GM12878 (cell line): ENCODE data around the gene CDKN2B. TPM values are rescaled to one million over a fixed set of nuclear protein-coding genes. Genes with fewer than 3 reads are reported as not detected.

Source experiments
- ATAC-seq: fragments of 200-7000 bp; cut with Tn5 transposase; 3 replicates; pipeline ENCODE4 v1.9.1; 2020; ENCODE audit warnings: mild to moderate bottlenecking, moderate library complexity
- BruUV-seq: library from RNA; stranded (reverse); fragments of 400-500 nt; replicated peaks from 2 replicates; lab custom pipeline; 2021; lab: Mats Ljungman, UMichigan
- CTCF ChIA-PET: fragments of 300-600 bp; sonication (Branson Sonifier 250); formaldehyde crosslinking; extraction: SDS; loops from one replicate; lab custom pipeline; 2021; ENCODE audit warnings: inconsistent platforms; lab: Yijun Ruan, JAX
- POLR2A ChIA-PET: fragments of 350-600 bp; formaldehyde crosslinking; extraction: SDS; loops from one replicate; lab custom pipeline; 2021; ENCODE audit warnings: inconsistent platforms; lab: Charles Lee
- RAD21 ChIA-PET: fragments of 300-600 bp; sonication (Branson Sonifier 250); formaldehyde crosslinking; loops from one replicate; lab custom pipeline; 2023; ENCODE audit warnings: antibody characterized with exemption; ENCODE audit not compliant: unreplicated experiment; lab: Charles Lee
- SMC1A ChIA-PET: fragments of 300-600 bp; sonication (Branson Sonifier 250); formaldehyde crosslinking; loops from one replicate; lab custom pipeline; 2023; ENCODE audit not compliant: unreplicated experiment, uncharacterized antibody; lab: Charles Lee
- DNase-seq: peaks from one replicate; pipeline ENCODE4 v3.0.0-alpha.2; 2011; ENCODE audit warnings: low read depth, low spot score
- FAIRE-seq: peaks from 3 replicates; lab custom pipeline; 2011; peaks lifted over from hg19 to GRCh38; lab: Jason Lieb, UNC
- H2AFZ ChIP-seq: 2 replicates; pipeline ENCODE4 v1.6.0; 2011; ENCODE audit warnings: low read depth, low read length, control low read depth; ENCODE audit not compliant: control insufficient read depth
- H3K27ac ChIP-seq: 2 replicates; pipeline ENCODE4 v1.5.1; 2011; ENCODE audit warnings: control low read depth; ENCODE audit not compliant: control insufficient read depth, insufficient read depth
- H3K27me3 ChIP-seq, 2 experiments: replicated peaks in 1 of 2; 2 replicates each; pipeline versions ENCODE4 v1.6.0 to v1.6.1; 2011; ENCODE audit warnings: low read length in 1 of 2; ENCODE audit not compliant: control insufficient read depth in 2 of 2, insufficient read depth in 2 of 2
- H3K36me3 ChIP-seq, 2 experiments: 2 replicates each; pipeline ENCODE4 v1.5.1; 2011; ENCODE audit warnings: low read length in 1 of 2; ENCODE audit not compliant: control insufficient read depth in 2 of 2, insufficient read depth in 2 of 2
- H3K4me1 ChIP-seq: 2 replicates; pipeline ENCODE4 v1.6.1; 2011; ENCODE audit warnings: mild to moderate bottlenecking, low read length, moderate library complexity, mixed read lengths; ENCODE audit not compliant: control insufficient read depth, insufficient read depth
- H3K4me2 ChIP-seq: 2 replicates; pipeline ENCODE4 v1.6.0; 2011; ENCODE audit warnings: control low read depth; ENCODE audit not compliant: control insufficient read depth, insufficient read depth
- H3K4me3 ChIP-seq: fragments of 200-600 bp; sonication (generic); 2 replicates; pipeline ENCODE4 v1.5.1; 2016
- H3K79me2 ChIP-seq: 2 replicates; pipeline ENCODE4 v1.6.0; 2011; ENCODE audit warnings: low read length; ENCODE audit not compliant: control insufficient read depth, insufficient read depth
- H3K9ac ChIP-seq: 2 replicates; pipeline ENCODE4 v1.8.0; 2011; ENCODE audit warnings: low read length, control low read depth, mixed read lengths; ENCODE audit not compliant: control insufficient read depth, insufficient read depth
- H3K9me3 ChIP-seq: replicated peaks from 3 replicates; pipeline ENCODE4 v1.5.1; 2011; ENCODE audit warnings: mild to moderate bottlenecking, low read length; ENCODE audit not compliant: control insufficient read depth, insufficient read depth
- H4K20me1 ChIP-seq: 2 replicates; pipeline ENCODE4 v1.6.0; 2011; ENCODE audit not compliant: control insufficient read depth, insufficient read depth
- NFYB ChIP-seq: IDR thresholded peaks from 2 replicates; pipeline ENCODE4 v1.6.1; 2011; ENCODE audit warnings: low read depth, mild to moderate bottlenecking, low read length, improper control_type of control experiment, moderate library complexity; ENCODE audit not compliant: insufficient read depth
- NRF1 ChIP-seq: conservative IDR thresholded peaks from 2 replicates; pipeline ENCODE4 v1.6.1; 2011; ENCODE audit warnings: mild to moderate bottlenecking, low read depth, low read length, improper control_type of control experiment
- POLR2AphosphoS2 ChIP-seq: IDR thresholded peaks from 2 replicates; pipeline ENCODE4 v1.6.1; 2011; ENCODE audit warnings: low read depth, mild to moderate bottlenecking, low read length, improper control_type of control experiment, moderate library complexity
- SIN3A ChIP-seq: IDR thresholded peaks from 2 replicates; pipeline ENCODE4 v1.6.1; 2012; ENCODE audit warnings: low read depth, low read length, improper control_type of control experiment
- SREBF1 ChIP-seq: IDR thresholded peaks from 2 replicates; pipeline ENCODE4 v1.6.1; 2012; ENCODE audit warnings: mild to moderate bottlenecking, low read length
- SREBF2 ChIP-seq: IDR thresholded peaks from 2 replicates; pipeline ENCODE4 v1.6.1; 2012; ENCODE audit warnings: mild to moderate bottlenecking, low read length
- STAT1 ChIP-seq: fragments of 450-650 bp; conservative IDR thresholded peaks from 2 replicates; pipeline ENCODE4 v1.6.1; 2014; ENCODE audit warnings: antibody characterized with exemption, mild to moderate bottlenecking
- TCF7 ChIP-seq: IDR thresholded peaks from 2 replicates; pipeline ENCODE4 v1.6.1; 2014; ENCODE audit warnings: antibody characterized with exemption, borderline replicate concordance
- WGBS: methylation state at CpG from one replicate; pipeline ENCODE4 v1.1.6; 2016; ENCODE audit warnings: low lambda C conversion rate; ENCODE audit not compliant: insufficient replicate concordance, insufficient coverage; ENCODE audit errors: missing lambda C conversion rate; 5-methylcytosine and 5-hydroxymethylcytosine counted together
- in situ Hi-C: fragments of 300-500 bp; cut with MboI; formaldehyde crosslinking; loops from 9 replicates; pipeline ENCODE4 v1.14.3; 2018; ENCODE audit warnings: mixed read lengths
- intact Hi-C: fragments of 100-400 bp; cut with micrococcal nuclease; formaldehyde crosslinking; loops from one replicate; pipeline ENCODE4 v1.14.2; 2022; ENCODE audit not compliant: unreplicated experiment
- polyA plus RNA-seq, 11 experiments: library from polyadenylated mRNA; depleted of rRNA in 4 of 11; unstranded in 6 of 11; stranded (reverse) in 5 of 11; fragments of >200 nt; fragmentation: Nextera tagmentation in 4 of 11; fragmentation: Illumina TruSeq in 1 of 11; extraction: Ambion mirVana in 4 of 11; extraction: Trizol in 1 of 11; gene quantifications; 1 replicate in 1 of 11; 2 replicates in 10 of 11; pipeline versions ENCODE4 v1.2.1 to v1.2.3, GENCODE V29; 2011 to 2016; ENCODE audit warnings: inconsistent platforms in 2 of 11, missing spikeins in 2 of 11, low read depth in 1 of 11
- total RNA-seq, 4 experiments: library from RNA; depleted of rRNA in 3 of 4; stranded (reverse); fragments of >200 nt in 3 of 4; fragmentation: Illumina TruSeq in 1 of 4; extraction: Trizol in 1 of 4; gene quantifications; 2 replicates each; pipeline versions ENCODE4 v1.2.1 to v1.2.3, GENCODE V29; 2013 to 2021
- TF ChIP-seq, protein P1 (sequence below): fragments of 450-650 bp; formaldehyde crosslinking; IDR thresholded peaks from 2 replicates; pipeline ENCODE4 v1.4.0; 2020; ENCODE audit warnings: mild to moderate bottlenecking, moderate library complexity
- TF ChIP-seq, protein P2 (sequence below), 3 experiments: IDR thresholded peaks in 2 of 3; conservative IDR thresholded peaks in 1 of 3; 2 replicates each; pipeline ENCODE4 v1.5.1; 2011; ENCODE audit warnings: low read depth in 3 of 3, low read length in 3 of 3, mild to moderate bottlenecking in 3 of 3, control low read depth in 2 of 3, moderate library complexity in 2 of 3, inconsistent platforms in 1 of 3, mixed read lengths in 1 of 3; ENCODE audit not compliant: control insufficient read depth in 2 of 3, insufficient read depth in 1 of 3; ENCODE audit errors: extremely low read depth in 1 of 3
- TF ChIP-seq, protein P3 (sequence below): IDR thresholded peaks from 2 replicates; pipeline ENCODE4 v1.6.1; 2012; ENCODE audit warnings: low read depth, low read length, improper control_type of control experiment
- TF ChIP-seq, protein P4 (sequence below): fragments of 150-350 bp; IDR thresholded peaks from 2 replicates; pipeline ENCODE4 v1.6.1; 2014; ENCODE audit warnings: mild to moderate bottlenecking, low read depth, low read length

The CDKN2B gene
- total and polyA plus RNA-seq, 10 of the 15 experiments (the other 5 are each of a cell fraction or from before 2014, with no cell fraction given): 0.03 to 0.47 (median 0.08) TPM; not detected in 1

DNA sequence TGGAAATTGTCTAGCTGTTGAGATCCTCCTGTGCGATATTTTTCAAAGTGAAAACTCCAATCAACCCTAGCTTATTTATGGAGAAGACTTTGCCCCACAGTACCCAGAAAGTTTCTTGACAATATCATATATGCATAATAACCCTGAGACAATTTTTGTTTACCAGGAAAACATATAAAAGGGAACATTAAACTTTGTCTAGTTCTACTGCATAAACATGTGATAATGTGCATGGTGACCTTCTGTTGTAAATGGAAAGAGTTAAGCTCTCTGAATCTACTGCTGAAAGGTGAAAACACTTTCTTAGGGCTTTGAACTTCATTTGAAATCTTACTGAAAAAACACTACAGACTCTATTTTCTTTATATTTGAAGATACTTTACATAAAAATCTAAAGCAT is 32.2 kb upstream of the CDKN2B start (continued):
- TF ChIP-seq, protein P1, sequence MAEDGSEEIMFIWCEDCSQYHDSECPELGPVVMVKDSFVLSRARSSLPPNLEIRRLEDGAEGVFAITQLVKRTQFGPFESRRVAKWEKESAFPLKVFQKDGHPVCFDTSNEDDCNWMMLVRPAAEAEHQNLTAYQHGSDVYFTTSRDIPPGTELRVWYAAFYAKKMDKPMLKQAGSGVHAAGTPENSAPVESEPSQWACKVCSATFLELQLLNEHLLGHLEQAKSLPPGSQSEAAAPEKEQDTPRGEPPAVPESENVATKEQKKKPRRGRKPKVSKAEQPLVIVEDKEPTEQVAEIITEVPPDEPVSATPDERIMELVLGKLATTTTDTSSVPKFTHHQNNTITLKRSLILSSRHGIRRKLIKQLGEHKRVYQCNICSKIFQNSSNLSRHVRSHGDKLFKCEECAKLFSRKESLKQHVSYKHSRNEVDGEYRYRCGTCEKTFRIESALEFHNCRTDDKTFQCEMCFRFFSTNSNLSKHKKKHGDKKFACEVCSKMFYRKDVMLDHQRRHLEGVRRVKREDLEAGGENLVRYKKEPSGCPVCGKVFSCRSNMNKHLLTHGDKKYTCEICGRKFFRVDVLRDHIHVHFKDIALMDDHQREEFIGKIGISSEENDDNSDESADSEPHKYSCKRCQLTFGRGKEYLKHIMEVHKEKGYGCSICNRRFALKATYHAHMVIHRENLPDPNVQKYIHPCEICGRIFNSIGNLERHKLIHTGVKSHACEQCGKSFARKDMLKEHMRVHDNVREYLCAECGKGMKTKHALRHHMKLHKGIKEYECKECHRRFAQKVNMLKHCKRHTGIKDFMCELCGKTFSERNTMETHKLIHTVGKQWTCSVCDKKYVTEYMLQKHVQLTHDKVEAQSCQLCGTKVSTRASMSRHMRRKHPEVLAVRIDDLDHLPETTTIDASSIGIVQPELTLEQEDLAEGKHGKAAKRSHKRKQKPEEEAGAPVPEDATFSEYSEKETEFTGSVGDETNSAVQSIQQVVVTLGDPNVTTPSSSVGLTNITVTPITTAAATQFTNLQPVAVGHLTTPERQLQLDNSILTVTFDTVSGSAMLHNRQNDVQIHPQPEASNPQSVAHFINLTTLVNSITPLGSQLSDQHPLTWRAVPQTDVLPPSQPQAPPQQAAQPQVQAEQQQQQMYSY (CRISPR knock-in tag): no peak
- TF ChIP-seq NFYB: no peak

DNA sequence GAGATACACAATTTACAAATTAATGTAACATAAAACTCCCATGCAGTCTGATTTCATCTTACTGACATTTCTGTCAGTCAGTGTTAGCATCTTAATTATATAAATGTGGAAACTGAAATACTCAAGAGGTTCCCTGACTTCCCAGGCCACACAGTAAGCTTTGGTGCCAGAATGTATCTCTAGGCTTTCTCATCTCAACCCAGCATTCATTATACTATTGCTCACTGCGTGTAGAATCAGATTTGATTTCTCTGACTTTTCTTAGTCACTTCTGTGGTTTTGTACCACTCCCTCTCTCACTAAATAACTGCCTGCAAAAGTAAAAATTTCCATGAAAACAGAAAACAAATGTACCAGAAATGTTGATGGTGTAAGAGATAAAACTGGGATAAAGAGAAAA is 31.7 kb upstream of the CDKN2B start:
- FAIRE-seq (no peak), ATAC-seq (no peak), DNase-seq (no peak)
- SMC1A ChIA-PET: interaction anchor here (0.9 to 5.0 kb wide), 3 partner anchors 11 to 227 kb away, joined by 3 to 56 read pairs (median 5); no protein-coding TSS in a partner anchor
- WGBS: 70% methylated on average over 1 of the region's 1 CpG
- intact Hi-C loops: no loop called here
- no peaks in the 10 kb centered on the region for H3K36me3 ChIP-seq
- POLR2A ChIA-PET: no interaction called here
- H4K20me1 ChIP-seq: no peaks in the 10 kb centered on the region
- H3K79me2 ChIP-seq: no peaks in the 10 kb centered on the region
- in situ Hi-C loops: no loop called here
- no peak overlapping the region for H2AFZ ChIP-seq
- no TSS peak for BruUV-seq
- no peak overlapping the region for H3K4me3 ChIP-seq
- no peak overlapping the region for H3K9ac ChIP-seq
- CTCF ChIA-PET: interaction anchor here (1.2 to 9.7 kb wide), 4 partner anchors 31 to 412 kb away, joined by 4 to 182 read pairs (median 42); partner anchors contain the start of gene CDKN2B
- no peaks in the 10 kb centered on the region; a peak in 1 of 4 replicates for H3K27me3 ChIP-seq
- RAD21 ChIA-PET: interaction anchor here (0.9 to 6.9 kb wide), 3 partner anchors 64 to 229 kb away, joined by 3 to 59 read pairs (median 5); no protein-coding TSS in a partner anchor
- H3K4me2 ChIP-seq: no peak overlapping the region
- no peak overlapping the region for H3K27ac ChIP-seq
- no peaks in the 10 kb centered on the region for H3K9me3 ChIP-seq
- H3K4me1 ChIP-seq: no peaks in the 10 kb centered on the region
- no peak for TF ChIP-seq TCF7
- TF ChIP-seq POLR2AphosphoS2: no peak
- no peak for TF ChIP-seq SIN3A
- TF ChIP-seq NRF1: no peak
- TF ChIP-seq SREBF2: no peak
- TF ChIP-seq, protein P2, sequence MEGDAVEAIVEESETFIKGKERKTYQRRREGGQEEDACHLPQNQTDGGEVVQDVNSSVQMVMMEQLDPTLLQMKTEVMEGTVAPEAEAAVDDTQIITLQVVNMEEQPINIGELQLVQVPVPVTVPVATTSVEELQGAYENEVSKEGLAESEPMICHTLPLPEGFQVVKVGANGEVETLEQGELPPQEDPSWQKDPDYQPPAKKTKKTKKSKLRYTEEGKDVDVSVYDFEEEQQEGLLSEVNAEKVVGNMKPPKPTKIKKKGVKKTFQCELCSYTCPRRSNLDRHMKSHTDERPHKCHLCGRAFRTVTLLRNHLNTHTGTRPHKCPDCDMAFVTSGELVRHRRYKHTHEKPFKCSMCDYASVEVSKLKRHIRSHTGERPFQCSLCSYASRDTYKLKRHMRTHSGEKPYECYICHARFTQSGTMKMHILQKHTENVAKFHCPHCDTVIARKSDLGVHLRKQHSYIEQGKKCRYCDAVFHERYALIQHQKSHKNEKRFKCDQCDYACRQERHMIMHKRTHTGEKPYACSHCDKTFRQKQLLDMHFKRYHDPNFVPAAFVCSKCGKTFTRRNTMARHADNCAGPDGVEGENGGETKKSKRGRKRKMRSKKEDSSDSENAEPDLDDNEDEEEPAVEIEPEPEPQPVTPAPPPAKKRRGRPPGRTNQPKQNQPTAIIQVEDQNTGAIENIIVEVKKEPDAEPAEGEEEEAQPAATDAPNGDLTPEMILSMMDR (IDR thresholded peaks at IDR 0.05 in 2 of 3, conservative IDR thresholded peaks at IDR 0.05 in 1 of 3; ENCODE audit: control insufficient read depth in 2 of 3, extremely low read depth in 1 of 3, insufficient read depth in 1 of 3, low read depth in 3 of 3, low read length in 3 of 3): no peak
- no peak for TF ChIP-seq SREBF1
- TF ChIP-seq, protein P3, sequence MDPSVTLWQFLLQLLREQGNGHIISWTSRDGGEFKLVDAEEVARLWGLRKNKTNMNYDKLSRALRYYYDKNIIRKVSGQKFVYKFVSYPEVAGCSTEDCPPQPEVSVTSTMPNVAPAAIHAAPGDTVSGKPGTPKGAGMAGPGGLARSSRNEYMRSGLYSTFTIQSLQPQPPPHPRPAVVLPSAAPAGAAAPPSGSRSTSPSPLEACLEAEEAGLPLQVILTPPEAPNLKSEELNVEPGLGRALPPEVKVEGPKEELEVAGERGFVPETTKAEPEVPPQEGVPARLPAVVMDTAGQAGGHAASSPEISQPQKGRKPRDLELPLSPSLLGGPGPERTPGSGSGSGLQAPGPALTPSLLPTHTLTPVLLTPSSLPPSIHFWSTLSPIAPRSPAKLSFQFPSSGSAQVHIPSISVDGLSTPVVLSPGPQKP: no peak
- TF ChIP-seq STAT1: no peak
- TF ChIP-seq, protein P4, sequence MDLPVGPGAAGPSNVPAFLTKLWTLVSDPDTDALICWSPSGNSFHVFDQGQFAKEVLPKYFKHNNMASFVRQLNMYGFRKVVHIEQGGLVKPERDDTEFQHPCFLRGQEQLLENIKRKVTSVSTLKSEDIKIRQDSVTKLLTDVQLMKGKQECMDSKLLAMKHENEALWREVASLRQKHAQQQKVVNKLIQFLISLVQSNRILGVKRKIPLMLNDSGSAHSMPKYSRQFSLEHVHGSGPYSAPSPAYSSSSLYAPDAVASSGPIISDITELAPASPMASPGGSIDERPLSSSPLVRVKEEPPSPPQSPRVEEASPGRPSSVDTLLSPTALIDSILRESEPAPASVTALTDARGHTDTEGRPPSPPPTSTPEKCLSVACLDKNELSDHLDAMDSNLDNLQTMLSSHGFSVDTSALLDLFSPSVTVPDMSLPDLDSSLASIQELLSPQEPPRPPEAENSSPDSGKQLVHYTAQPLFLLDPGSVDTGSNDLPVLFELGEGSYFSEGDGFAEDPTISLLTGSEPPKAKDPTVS: no peak
